Neuron (in vitro differentiated cells): ENCODE data around the gene DUSP15.
A peak's percentile ranks its signal among the peaks of the same experiment; 100 is the strongest.

Experiments
- H2AFZ ChIP-seq: one replicate; pipeline ENCODE4 v1.6.1; 2013; ENCODE audit warnings: low read depth, mild to moderate bottlenecking, inconsistent platforms, low read length, moderate library complexity
- H3K27me3 ChIP-seq: one replicate; pipeline ENCODE4 v1.6.1; 2013; ENCODE audit warnings: low read length; ENCODE audit not compliant: insufficient read depth
- H3K36me3 ChIP-seq: one replicate; pipeline ENCODE4 v1.6.1; 2013; ENCODE audit warnings: low read length; ENCODE audit not compliant: insufficient read depth
- H3K4me1 ChIP-seq: one replicate; pipeline ENCODE4 v1.6.1; 2013; ENCODE audit warnings: low read length; ENCODE audit not compliant: insufficient read depth
- H3K4me3 ChIP-seq: 2 replicates; pipeline ENCODE4 v1.5.1; 2013; ENCODE audit warnings: mild to moderate bottlenecking, low read length, moderate library complexity
- H3K9me3 ChIP-seq: one replicate; pipeline ENCODE4 v1.6.1; 2013; ENCODE audit warnings: low read length

The DUSP15 gene

GRCh38 chr20:31908016-31908415, 37.7 kb upstream of the DUSP15 start:
- no peak overlapping the region for H2AFZ ChIP-seq
- peaks cover 3% of the 10 kb centered on the region for H3K4me1 ChIP-seq
- no peaks in the 10 kb centered on the region for H3K36me3 ChIP-seq
- H3K4me3 ChIP-seq, result no peak overlapping the region
- H3K9me3 ChIP-seq, result no peaks in the 10 kb centered on the region
- no peaks in the 10 kb centered on the region for H3K27me3 ChIP-seq

- Histone ChIP-seq H3K9me3 (no peaks in the 10 kb centered on the region), H2AFZ (no peak overlapping the region), H3K36me3 (no peaks in the 10 kb centered on the region), H3K4me1 (peaks cover 3% of the 10 kb centered on the region), H3K27me3 (no peaks in the 10 kb centered on the region), H3K4me3 (no peak overlapping the region)
Observed at GRCh38 chr20:31907046-31907445, 36.7 kb upstream of the DUSP15 start.

GRCh38 chr20:31906001-31906400, 35.7 kb upstream of the DUSP15 start:
- Histone ChIP-seq H3K9me3 (no peaks in the 10 kb centered on the region), H3K4me3 (no peak overlapping the region), H3K4me1 (no peaks in the 10 kb centered on the region), H2AFZ (no peak overlapping the region), H3K36me3 (no peaks in the 10 kb centered on the region), H3K27me3 (no peaks in the 10 kb centered on the region)

- no peak overlapping the region for H2AFZ ChIP-seq
- no peak overlapping the region for H3K4me3 ChIP-seq
- H3K4me1 ChIP-seq, result no peaks in the 10 kb centered on the region
- H3K36me3 ChIP-seq, result no peaks in the 10 kb centered on the region
- H3K9me3 ChIP-seq, result no peaks in the 10 kb centered on the region
- no peaks in the 10 kb centered on the region for H3K27me3 ChIP-seq
Observed at GRCh38 chr20:31903627-31904386, 33.5 kb upstream of the DUSP15 start.

- H3K4me3 ChIP-seq, result no peak overlapping the region
- no peaks in the 10 kb centered on the region for H3K9me3 ChIP-seq
- H3K36me3 ChIP-seq, result no peaks in the 10 kb centered on the region
Observed at GRCh38 chr20:31901615-31902014, 31.3 kb upstream of the DUSP15 start.

GRCh38 chr20:31897541-31897940, 27.2 kb upstream of the DUSP15 start:
- Histone ChIP-seq H3K4me1 (no peaks in the 10 kb centered on the region), H2AFZ (no peak overlapping the region), H3K4me3 (no peak overlapping the region), H3K36me3 (no peaks in the 10 kb centered on the region), H3K27me3 (no peaks in the 10 kb centered on the region), H3K9me3 (no peaks in the 10 kb centered on the region)

More at GRCh38 chr20:31901615-31902014, 31.3 kb upstream of the DUSP15 start:
- no peak overlapping the region for H2AFZ ChIP-seq
- H3K27me3 ChIP-seq, result no peaks in the 10 kb centered on the region
- no peaks in the 10 kb centered on the region for H3K4me1 ChIP-seq

- H3K36me3 ChIP-seq, result no peaks in the 10 kb centered on the region
- H2AFZ ChIP-seq, result no peak overlapping the region
- H3K4me3 ChIP-seq, result no peak overlapping the region
- H3K4me1 ChIP-seq, result no peaks in the 10 kb centered on the region
- no peaks in the 10 kb centered on the region for H3K9me3 ChIP-seq
- H3K27me3 ChIP-seq, result no peaks in the 10 kb centered on the region
Observed at GRCh38 chr20:31896049-31896448, 25.7 kb upstream of the DUSP15 start.

GRCh38 chr20:31894980-31895675, 24.8 kb upstream of the DUSP15 start:
- H3K4me1 ChIP-seq, result no peaks in the 10 kb centered on the region
- no peaks in the 10 kb centered on the region for H3K36me3 ChIP-seq
- no peak overlapping the region for H3K4me3 ChIP-seq

GRCh38 chr20:31890646-31891045, 20.3 kb upstream of the DUSP15 start:
- Histone ChIP-seq H3K4me1 (no peaks in the 10 kb centered on the region), H3K4me3 (no peak overlapping the region), H3K27me3 (no peaks in the 10 kb centered on the region), H2AFZ (no peak overlapping the region), H3K9me3 (no peaks in the 10 kb centered on the region), H3K36me3 (no peaks in the 10 kb centered on the region)

More at GRCh38 chr20:31894980-31895675, 24.8 kb upstream of the DUSP15 start:
- Histone ChIP-seq H3K9me3 (no peaks in the 10 kb centered on the region), H2AFZ (no peak overlapping the region), H3K27me3 (no peaks in the 10 kb centered on the region)

GRCh38 chr20:31883829-31884228, 13.5 kb upstream of the DUSP15 start:
- no peak overlapping the region for H2AFZ ChIP-seq
- H3K9me3 ChIP-seq, result no peaks in the 10 kb centered on the region
- no peak overlapping the region for H3K4me3 ChIP-seq
- H3K27me3 ChIP-seq, result no peaks in the 10 kb centered on the region
- no peaks in the 10 kb centered on the region for H3K36me3 ChIP-seq
- no peaks in the 10 kb centered on the region for H3K4me1 ChIP-seq

- no peaks in the 10 kb centered on the region for H3K9me3 ChIP-seq
- H3K4me1 ChIP-seq, result no peaks in the 10 kb centered on the region
- no peaks in the 10 kb centered on the region for H3K36me3 ChIP-seq
- no peaks in the 10 kb centered on the region for H3K27me3 ChIP-seq
- H2AFZ ChIP-seq, result no peak overlapping the region
- no peak overlapping the region for H3K4me3 ChIP-seq
Observed at GRCh38 chr20:31881945-31882344, 11.6 kb upstream of the DUSP15 start.

GRCh38 chr20:31879143-31879987, 9.0 kb upstream of the DUSP15 start:
- Histone ChIP-seq H3K27me3 (no peaks in the 10 kb centered on the region), H3K4me1 (no peaks in the 10 kb centered on the region), H3K36me3 (peaks cover 12% of the 10 kb centered on the region), H2AFZ (peak overlapping the region; percentile 7), H3K9me3 (no peaks in the 10 kb centered on the region), H3K4me3 (peak overlapping the region; percentile 81)

- Histone ChIP-seq H2AFZ (no peak overlapping the region), H3K36me3 (peaks cover 12% of the 10 kb centered on the region), H3K4me3 (no peak overlapping the region), H3K27me3 (no peaks in the 10 kb centered on the region), H3K4me1 (no peaks in the 10 kb centered on the region), H3K9me3 (no peaks in the 10 kb centered on the region)
Observed at GRCh38 chr20:31877684-31878083, 7.4 kb upstream of the DUSP15 start.
